Heart left ventricle (tissue), 16 donors: ENCODE data around the gene PIP5K1C. TPM values are rescaled to one million over a fixed set of nuclear protein-coding genes. Genes with fewer than 3 reads are reported as not detected.

ENCODE experiments used
- ATAC-seq, 4 donors: fragments of 200-7000 bp; cut with Tn5 transposase; one replicate each; pipeline ENCODE4 v1.9.1; 2020 to 2022; ENCODE audit warnings: moderate library complexity in 4 of 4, mild to moderate bottlenecking in 3 of 4, moderate number of reproducible peaks in 1 of 4
- DNase-seq, 5 donors: peaks; one replicate each; pipeline ENCODE4 v3.0.0-alpha.2; 2020
- H3K27ac ChIP-seq, 12 donors: fragments of 200-600 bp; sonication (generic) in 4 of 12; one replicate each; pipeline versions ENCODE4 v1.5.0 to v1.8.0; 2016 to 2022; ENCODE audit warnings: mild to moderate bottlenecking in 2 of 12
- H3K27me3 ChIP-seq, 9 donors: fragments of 200-600 bp; sonication (generic) in 2 of 9; one replicate each; pipeline versions ENCODE4 v1.5.1 to v1.8.0; 2016 to 2022; ENCODE audit warnings: mild to moderate bottlenecking in 3 of 9
- H3K36me3 ChIP-seq, 9 donors: fragments of 200-600 bp; sonication (generic) in 2 of 9; one replicate each; pipeline versions ENCODE4 v1.5.0 to v1.8.0; 2018 to 2022; ENCODE audit warnings: mild to moderate bottlenecking in 2 of 9
- H3K4me1 ChIP-seq, 12 donors: fragments of 200-600 bp; sonication (generic) in 4 of 12; one replicate each; pipeline versions ENCODE4 v1.5.0 to v1.8.0; 2016 to 2022; ENCODE audit warnings: mild to moderate bottlenecking in 3 of 12
- H3K4me3 ChIP-seq, 12 donors: fragments of 200-600 bp; sonication (generic) in 4 of 12; one replicate each; pipeline versions ENCODE4 v1.5.0 to v1.8.0; 2017 to 2022; ENCODE audit warnings: mild to moderate bottlenecking in 9 of 12, moderate library complexity in 4 of 12
- H3K9me3 ChIP-seq, 12 donors: fragments of 200-600 bp; sonication (generic) in 4 of 12; one replicate each; pipeline versions ENCODE4 v1.5.0 to v1.8.0; 2016 to 2022; ENCODE audit warnings: mild to moderate bottlenecking in 1 of 12
- CTCF ChIP-seq, 12 donors: fragments of 200-600 bp; sonication (generic) in 4 of 12; IDR thresholded peaks; one replicate each; pipeline versions ENCODE4 v1.5.0 to v1.8.0; 2018 to 2022; ENCODE audit warnings: antibody characterized with exemption in 12 of 12, mild to moderate bottlenecking in 5 of 12
- POLR2A ChIP-seq, 2 donors: fragments of 450-650 bp; IDR thresholded peaks; one replicate each; pipeline ENCODE4 v1.6.1; 2017; ENCODE audit warnings: antibody characterized with exemption in 2 of 2, mild to moderate bottlenecking in 2 of 2, moderate library complexity in 2 of 2
- WGBS, 4 donors: extraction: QIAGEN DNeasy Blood & Tissue Kit in 2 of 4; methylation state at CpG; one replicate each; pipeline versions ENCODE4 v1.1.5 to v1.1.7; 2013 to 2018; 5-methylcytosine and 5-hydroxymethylcytosine counted together
- intact Hi-C, 10 donors: fragments of 100-400 bp; cut with DNase I; formaldehyde crosslinking; loops; one replicate each; pipeline versions ENCODE4 v1.11.1 to v1.14.2; 2022
- polyA plus RNA-seq, 2 donors: library from polyadenylated mRNA; stranded (reverse); fragments of 200-250 nt; gene quantifications; one replicate each; pipeline ENCODE4 v1.2.3, GENCODE V29; 2013
- total RNA-seq, 9 donors: library from RNA; depleted of rRNA in 2 of 9; stranded (reverse); fragments of >200 nt in 2 of 9; fragmentation: NEBNext Ultra II Directional in 3 of 9; extraction: Animal tissue kit (Norgen Biotek cat#: 25700) in 3 of 9; gene quantifications; one replicate each; pipeline versions ENCODE4 v1.1.0 to v1.2.4, GENCODE V29; 2016 to 2023
- donor health status: ischemic (EF 13 %, LVEDD 7.1; RV severe dilation, severe dysfunction).
- donor health status: healthy with polysubstance abuse.
- donor health status: DM: no; HTN: yes; CAD: no.
- donor health status: DM: no; HTN: no; CAD: no.
- donor health status: ischemic (EF 25% LVEDD 6.9; RV normal size, moderate dysfunction).
- donor health status: ischemic (EF 25% LVEDD 5.7; RV mildly dilated, moderate dysfunction).
- donor health status: healthy.
- donor health status: DM: yes; HTN: yes; CAD: no.
- donor health status: ischemic (EF 35%, LVEDD 5.7; RV mildly dilated, moderate dysfunction).
- donor health status: nonischemic (EF 11% LVEDD 7.7; RV severe dilation, severe dysfunction).
- donor health status: DM: yes; HTN: yes; CAD: no.
- donor health status: PGD.
- donor health status: ischemic (EF 29% LVEDD 5.4; RV normal size, mild dysfunction).
- donor health status: nonischemic (EF 23%, LVEDD 6.1; RV moderate dilation, normal function).

The PIP5K1C gene
- total and polyA plus RNA-seq, 11 donors: 23.9 to 56.6 (median 36.3) TPM

- ATAC-seq: no peak
- Histone ChIP-seq H3K27me3 (peaks cover 0 to 6% (median 0%) of the 10 kb centered on the region in 9 donors), H3K36me3 (no peaks in the 10 kb centered on the region), H3K27ac (no peak overlapping the region), H3K4me1 (no peaks in the 10 kb centered on the region), H3K9me3 (no peaks in the 10 kb centered on the region), H3K4me3 (no peak overlapping the region)
- WGBS, 4 donors: 83 to 88% (median 86%) methylated on average over 10 of the region's 10 CpGs
- no peak for DNase-seq
- no peak for TF ChIP-seq POLR2A (IDR thresholded peaks at IDR 0.05)
- TF ChIP-seq CTCF (IDR thresholded peaks at IDR 0.05): no peak
- intact Hi-C loops: no loop called here
Observed at GRCh38 chr19:3737487-3738205, 37.4 kb upstream of the PIP5K1C start.

GRCh38 chr19:3736106-3736724, 35.9 kb upstream of the PIP5K1C start:
- WGBS, 4 donors: 76 to 83% (median 78%) methylated on average over 16 to 21 of the region's 21 CpGs
- no peak for DNase-seq
- intact Hi-C loops: no loop called here

GRCh38 chr19:3734310-3734600, 34.0 kb upstream of the PIP5K1C start:
- intact Hi-C loops: no loop called here

More at GRCh38 chr19:3736106-3736724, 35.9 kb upstream of the PIP5K1C start:
- Histone ChIP-seq H3K27me3 (peaks cover 0 to 6% (median 0%) of the 10 kb centered on the region in 9 donors), H3K27ac (no peak overlapping the region), H3K36me3 (no peaks in the 10 kb centered on the region), H3K9me3 (no peaks in the 10 kb centered on the region), H3K4me3 (no peak overlapping the region), H3K4me1 (no peaks in the 10 kb centered on the region)
- no peak for TF ChIP-seq CTCF (IDR thresholded peaks at IDR 0.05)
- TF ChIP-seq POLR2A (IDR thresholded peaks at IDR 0.05): no peak
- no peak for ATAC-seq

More at GRCh38 chr19:3734310-3734600, 34.0 kb upstream of the PIP5K1C start:
- Histone ChIP-seq H3K9me3 (peaks cover 0 to 1% (median 0%) of the 10 kb centered on the region in 12 donors), H3K27me3 (peaks cover 0 to 6% (median 0%) of the 10 kb centered on the region in 9 donors), H3K4me1 (no peaks in the 10 kb centered on the region), H3K36me3 (no peaks in the 10 kb centered on the region), H3K27ac (no peak overlapping the region), H3K4me3 (no peak overlapping the region)
- ATAC-seq: no peak
- DNase-seq: no peak
- no peak for TF ChIP-seq CTCF (IDR thresholded peaks at IDR 0.05)
- TF ChIP-seq POLR2A (IDR thresholded peaks at IDR 0.05): no peak
- 86 to 91% (median 87%) methylated on average over 14 of the region's 14 CpGs for WGBS, 4 donors
